Measurements from ENCODE around the gene ARL8B.

DNA sequence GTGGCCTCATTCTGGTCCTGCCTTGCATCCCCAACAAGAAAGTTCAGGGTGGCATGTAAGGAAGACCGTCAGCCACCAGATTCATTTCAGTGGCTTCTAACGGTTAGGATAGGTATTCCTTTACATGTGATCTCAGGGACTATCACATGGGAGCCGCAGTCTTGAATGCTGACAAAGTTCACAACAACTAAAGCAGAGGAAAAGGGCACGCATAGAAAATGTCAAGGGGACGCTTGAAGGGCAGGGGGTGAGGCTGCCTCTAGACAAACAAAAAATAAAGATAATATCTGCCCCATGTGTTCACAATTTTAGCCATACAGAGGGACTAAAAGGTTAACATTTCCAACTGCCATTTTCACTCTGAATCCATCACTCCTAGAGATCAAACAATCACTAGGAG, 31.9 kb upstream of the ARL8B start:
- TF ChIP-seq RFX5 (IDR thresholded peaks at IDR 0.05; ENCODE audit: low read depth, low read length) (no peak), CEBPB (IDR thresholded peaks at IDR 0.05; ENCODE audit: borderline replicate concordance in 1 of 2, low read depth in 2 of 2, low read length in 2 of 2) (no peak), EED (IDR thresholded peaks at IDR 0.05; ENCODE audit: low read depth) (no peak), RAD21 (IDR thresholded peaks at IDR 0.05; ENCODE audit: insufficient read depth, low read depth, low read length) (no peak)
- TF ChIP-seq, protein P1, sequence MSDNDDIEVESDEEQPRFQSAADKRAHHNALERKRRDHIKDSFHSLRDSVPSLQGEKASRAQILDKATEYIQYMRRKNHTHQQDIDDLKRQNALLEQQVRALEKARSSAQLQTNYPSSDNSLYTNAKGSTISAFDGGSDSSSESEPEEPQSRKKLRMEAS (IDR thresholded peaks at IDR 0.05; ENCODE audit: low read depth, low read length) = no peak

All from GM12878 (cell line).